GM12878 (cell line): ENCODE data around the gene CYB561A3. TPM values are rescaled to one million over a fixed set of nuclear protein-coding genes. Genes with fewer than 3 reads are reported as not detected.

Experiments
- CHD4 ChIP-seq: fragments of 200-600 bp; sonication (generic); IDR thresholded peaks from 2 replicates; pipeline ENCODE4 v1.6.1; 2016; ENCODE audit warnings: mild to moderate bottlenecking
- EED ChIP-seq: sonication (generic); IDR thresholded peaks from 2 replicates; pipeline ENCODE4 v1.6.1; 2016; ENCODE audit warnings: antibody characterized with exemption, low read depth
- HDGF ChIP-seq: fragments of 450-650 bp; IDR thresholded peaks from 2 replicates; pipeline ENCODE4 v1.6.1; 2016; ENCODE audit warnings: antibody characterized with exemption
- JUND ChIP-seq: IDR thresholded peaks from 2 replicates; pipeline ENCODE4 v1.6.1; 2012; ENCODE audit warnings: low read depth, mild to moderate bottlenecking, low read length, improper control_type of control experiment, moderate library complexity
- NBN ChIP-seq: fragments of 450-650 bp; IDR thresholded peaks from 2 replicates; pipeline ENCODE4 v1.6.1; 2016
- RAD21 ChIP-seq: IDR thresholded peaks from 2 replicates; pipeline ENCODE4 v1.6.1; 2011; ENCODE audit warnings: mild to moderate bottlenecking, low read depth, low read length, moderate library complexity; ENCODE audit not compliant: insufficient read depth
- SUZ12 ChIP-seq: fragments of 200-600 bp; sonication (generic); IDR thresholded peaks from one replicate; pipeline ENCODE4 v1.6.1; 2018; ENCODE audit warnings: antibody characterized with exemption, mild to moderate bottlenecking; ENCODE audit not compliant: unreplicated experiment
- TAF1 ChIP-seq: IDR thresholded peaks from 2 replicates; pipeline ENCODE4 v1.6.1; 2011; ENCODE audit warnings: mild to moderate bottlenecking, low read depth, low read length, borderline replicate concordance
- TCF7 ChIP-seq: IDR thresholded peaks from 2 replicates; pipeline ENCODE4 v1.6.1; 2014; ENCODE audit warnings: antibody characterized with exemption, borderline replicate concordance
- ZNF622 ChIP-seq: fragments of 450-650 bp; IDR thresholded peaks from 2 replicates; pipeline ENCODE4 v1.6.1; 2017; ENCODE audit warnings: mild to moderate bottlenecking, inconsistent platforms
- polyA plus RNA-seq, 11 experiments: library from polyadenylated mRNA; depleted of rRNA in 4 of 11; unstranded in 6 of 11; stranded (reverse) in 5 of 11; fragments of >200 nt; fragmentation: Nextera tagmentation in 4 of 11; fragmentation: Illumina TruSeq in 1 of 11; extraction: Ambion mirVana in 4 of 11; extraction: Trizol in 1 of 11; gene quantifications; 1 replicate in 1 of 11; 2 replicates in 10 of 11; pipeline versions ENCODE4 v1.2.1 to v1.2.3, GENCODE V29; 2011 to 2016; ENCODE audit warnings: inconsistent platforms in 2 of 11, missing spikeins in 2 of 11, low read depth in 1 of 11
- total RNA-seq, 4 experiments: library from RNA; depleted of rRNA in 3 of 4; stranded (reverse); fragments of >200 nt in 3 of 4; fragmentation: Illumina TruSeq in 1 of 4; extraction: Trizol in 1 of 4; gene quantifications; 2 replicates each; pipeline versions ENCODE4 v1.2.1 to v1.2.3, GENCODE V29; 2013 to 2021
- TF ChIP-seq, protein P1 (sequence below): IDR thresholded peaks from 2 replicates; pipeline ENCODE4 v1.6.1; 2012; ENCODE audit warnings: improper control_type of control experiment, low read depth, low read length; ENCODE audit not compliant: insufficient replicate concordance
- TF ChIP-seq, protein P2 (sequence below): fragments of 450-650 bp; IDR thresholded peaks from 2 replicates; pipeline ENCODE4 v1.6.1; 2017; ENCODE audit warnings: mild to moderate bottlenecking, low read depth, inconsistent platforms; ENCODE audit not compliant: poor library complexity, severe bottlenecking
- TF ChIP-seq, protein P3 (sequence below): fragments of 450-650 bp; IDR thresholded peaks from 2 replicates; pipeline ENCODE4 v1.6.1; 2014; ENCODE audit warnings: mild to moderate bottlenecking
- TF ChIP-seq, protein P4 (sequence below): fragments of 450-650 bp; formaldehyde crosslinking; IDR thresholded peaks from 2 replicates; pipeline ENCODE4 v1.5.0; 2022; ENCODE audit warnings: mild to moderate bottlenecking, missing genetic modification characterization
- TF ChIP-seq, protein P5 (sequence below): IDR thresholded peaks from 2 replicates; pipeline ENCODE4 v1.6.1; 2012; ENCODE audit warnings: low read depth, low read length, improper control_type of control experiment

CYB561A3 gene
- total and polyA plus RNA-seq, 10 of the 15 experiments (the other 5 are each of a cell fraction or from before 2014, with no cell fraction given) = 40.1 to 169 (median 74.4) TPM

DNA sequence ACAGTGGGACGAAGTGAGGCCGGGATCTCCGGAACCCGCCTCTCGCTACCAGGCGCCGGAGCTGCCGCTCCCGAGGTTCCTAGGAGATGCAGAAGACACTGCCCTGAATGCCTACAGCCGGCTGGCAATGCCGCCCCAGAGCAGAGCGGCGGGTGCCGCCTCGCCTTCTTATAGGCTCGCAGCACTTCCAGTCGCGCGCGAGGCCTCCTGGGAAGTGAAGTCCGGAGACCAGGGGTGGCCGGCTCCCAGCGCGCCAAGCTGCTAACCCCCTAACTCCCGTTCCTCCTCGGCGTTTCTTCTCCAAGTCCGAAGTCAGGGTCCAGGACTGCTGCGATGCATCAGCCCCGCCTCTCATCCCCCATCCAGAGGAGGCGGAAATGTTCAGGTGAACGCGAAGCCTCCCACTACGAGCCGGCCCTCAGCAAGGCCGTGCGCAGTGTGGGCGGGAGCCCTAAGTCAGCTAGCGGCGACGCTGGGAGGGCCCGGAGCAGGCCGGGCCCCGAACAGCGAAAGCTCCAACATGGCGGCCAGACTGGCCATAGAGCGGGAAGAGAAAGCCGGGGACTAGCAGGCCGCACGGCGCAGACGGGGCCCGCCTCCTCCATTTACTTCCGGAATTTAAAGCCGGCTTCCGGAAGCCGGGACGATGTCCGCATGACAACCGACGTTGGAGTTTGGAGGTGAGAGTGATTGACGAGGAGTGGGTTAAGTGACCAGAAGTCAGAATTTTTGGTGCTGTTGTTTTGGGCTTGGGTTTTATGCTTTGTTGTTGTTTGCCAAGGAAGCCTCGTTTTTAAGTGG lies at the start of gene CYB561A3, which contains the start of gene TMEM138 (continued):
- TF ChIP-seq, protein P1, sequence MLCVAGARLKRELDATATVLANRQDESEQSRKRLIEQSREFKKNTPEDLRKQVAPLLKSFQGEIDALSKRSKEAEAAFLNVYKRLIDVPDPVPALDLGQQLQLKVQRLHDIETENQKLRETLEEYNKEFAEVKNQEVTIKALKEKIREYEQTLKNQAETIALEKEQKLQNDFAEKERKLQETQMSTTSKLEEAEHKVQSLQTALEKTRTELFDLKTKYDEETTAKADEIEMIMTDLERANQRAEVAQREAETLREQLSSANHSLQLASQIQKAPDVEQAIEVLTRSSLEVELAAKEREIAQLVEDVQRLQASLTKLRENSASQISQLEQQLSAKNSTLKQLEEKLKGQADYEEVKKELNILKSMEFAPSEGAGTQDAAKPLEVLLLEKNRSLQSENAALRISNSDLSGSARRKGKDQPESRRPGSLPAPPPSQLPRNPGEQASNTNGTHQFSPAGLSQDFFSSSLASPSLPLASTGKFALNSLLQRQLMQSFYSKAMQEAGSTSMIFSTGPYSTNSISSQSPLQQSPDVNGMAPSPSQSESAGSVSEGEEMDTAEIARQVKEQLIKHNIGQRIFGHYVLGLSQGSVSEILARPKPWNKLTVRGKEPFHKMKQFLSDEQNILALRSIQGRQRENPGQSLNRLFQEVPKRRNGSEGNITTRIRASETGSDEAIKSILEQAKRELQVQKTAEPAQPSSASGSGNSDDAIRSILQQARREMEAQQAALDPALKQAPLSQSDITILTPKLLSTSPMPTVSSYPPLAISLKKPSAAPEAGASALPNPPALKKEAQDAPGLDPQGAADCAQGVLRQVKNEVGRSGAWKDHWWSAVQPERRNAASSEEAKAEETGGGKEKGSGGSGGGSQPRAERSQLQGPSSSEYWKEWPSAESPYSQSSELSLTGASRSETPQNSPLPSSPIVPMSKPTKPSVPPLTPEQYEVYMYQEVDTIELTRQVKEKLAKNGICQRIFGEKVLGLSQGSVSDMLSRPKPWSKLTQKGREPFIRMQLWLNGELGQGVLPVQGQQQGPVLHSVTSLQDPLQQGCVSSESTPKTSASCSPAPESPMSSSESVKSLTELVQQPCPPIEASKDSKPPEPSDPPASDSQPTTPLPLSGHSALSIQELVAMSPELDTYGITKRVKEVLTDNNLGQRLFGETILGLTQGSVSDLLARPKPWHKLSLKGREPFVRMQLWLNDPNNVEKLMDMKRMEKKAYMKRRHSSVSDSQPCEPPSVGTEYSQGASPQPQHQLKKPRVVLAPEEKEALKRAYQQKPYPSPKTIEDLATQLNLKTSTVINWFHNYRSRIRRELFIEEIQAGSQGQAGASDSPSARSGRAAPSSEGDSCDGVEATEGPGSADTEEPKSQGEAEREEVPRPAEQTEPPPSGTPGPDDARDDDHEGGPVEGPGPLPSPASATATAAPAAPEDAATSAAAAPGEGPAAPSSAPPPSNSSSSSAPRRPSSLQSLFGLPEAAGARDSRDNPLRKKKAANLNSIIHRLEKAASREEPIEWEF = no peak
- TF ChIP-seq, protein P2, sequence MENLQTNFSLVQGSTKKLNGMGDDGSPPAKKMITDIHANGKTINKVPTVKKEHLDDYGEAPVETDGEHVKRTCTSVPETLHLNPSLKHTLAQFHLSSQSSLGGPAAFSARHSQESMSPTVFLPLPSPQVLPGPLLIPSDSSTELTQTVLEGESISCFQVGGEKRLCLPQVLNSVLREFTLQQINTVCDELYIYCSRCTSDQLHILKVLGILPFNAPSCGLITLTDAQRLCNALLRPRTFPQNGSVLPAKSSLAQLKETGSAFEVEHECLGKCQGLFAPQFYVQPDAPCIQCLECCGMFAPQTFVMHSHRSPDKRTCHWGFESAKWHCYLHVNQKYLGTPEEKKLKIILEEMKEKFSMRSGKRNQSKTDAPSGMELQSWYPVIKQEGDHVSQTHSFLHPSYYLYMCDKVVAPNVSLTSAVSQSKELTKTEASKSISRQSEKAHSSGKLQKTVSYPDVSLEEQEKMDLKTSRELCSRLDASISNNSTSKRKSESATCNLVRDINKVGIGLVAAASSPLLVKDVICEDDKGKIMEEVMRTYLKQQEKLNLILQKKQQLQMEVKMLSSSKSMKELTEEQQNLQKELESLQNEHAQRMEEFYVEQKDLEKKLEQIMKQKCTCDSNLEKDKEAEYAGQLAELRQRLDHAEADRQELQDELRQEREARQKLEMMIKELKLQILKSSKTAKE = no peak
- no peak for TF ChIP-seq CHD4
- TF ChIP-seq, protein P3, sequence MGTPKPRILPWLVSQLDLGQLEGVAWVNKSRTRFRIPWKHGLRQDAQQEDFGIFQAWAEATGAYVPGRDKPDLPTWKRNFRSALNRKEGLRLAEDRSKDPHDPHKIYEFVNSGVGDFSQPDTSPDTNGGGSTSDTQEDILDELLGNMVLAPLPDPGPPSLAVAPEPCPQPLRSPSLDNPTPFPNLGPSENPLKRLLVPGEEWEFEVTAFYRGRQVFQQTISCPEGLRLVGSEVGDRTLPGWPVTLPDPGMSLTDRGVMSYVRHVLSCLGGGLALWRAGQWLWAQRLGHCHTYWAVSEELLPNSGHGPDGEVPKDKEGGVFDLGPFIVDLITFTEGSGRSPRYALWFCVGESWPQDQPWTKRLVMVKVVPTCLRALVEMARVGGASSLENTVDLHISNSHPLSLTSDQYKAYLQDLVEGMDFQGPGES = no peak
- peak; percentile 51; the same call in 1 of the 2 replicates for TF ChIP-seq HDGF
- no peak for TF ChIP-seq RAD21
- TF ChIP-seq NBN = peak; percentile 93
- no peak for TF ChIP-seq ZNF622
- TF ChIP-seq TCF7 = no peak; the same call in 1 of the 2 replicates
- peak; percentile 84 for TF ChIP-seq TAF1
- TF ChIP-seq, protein P4, sequence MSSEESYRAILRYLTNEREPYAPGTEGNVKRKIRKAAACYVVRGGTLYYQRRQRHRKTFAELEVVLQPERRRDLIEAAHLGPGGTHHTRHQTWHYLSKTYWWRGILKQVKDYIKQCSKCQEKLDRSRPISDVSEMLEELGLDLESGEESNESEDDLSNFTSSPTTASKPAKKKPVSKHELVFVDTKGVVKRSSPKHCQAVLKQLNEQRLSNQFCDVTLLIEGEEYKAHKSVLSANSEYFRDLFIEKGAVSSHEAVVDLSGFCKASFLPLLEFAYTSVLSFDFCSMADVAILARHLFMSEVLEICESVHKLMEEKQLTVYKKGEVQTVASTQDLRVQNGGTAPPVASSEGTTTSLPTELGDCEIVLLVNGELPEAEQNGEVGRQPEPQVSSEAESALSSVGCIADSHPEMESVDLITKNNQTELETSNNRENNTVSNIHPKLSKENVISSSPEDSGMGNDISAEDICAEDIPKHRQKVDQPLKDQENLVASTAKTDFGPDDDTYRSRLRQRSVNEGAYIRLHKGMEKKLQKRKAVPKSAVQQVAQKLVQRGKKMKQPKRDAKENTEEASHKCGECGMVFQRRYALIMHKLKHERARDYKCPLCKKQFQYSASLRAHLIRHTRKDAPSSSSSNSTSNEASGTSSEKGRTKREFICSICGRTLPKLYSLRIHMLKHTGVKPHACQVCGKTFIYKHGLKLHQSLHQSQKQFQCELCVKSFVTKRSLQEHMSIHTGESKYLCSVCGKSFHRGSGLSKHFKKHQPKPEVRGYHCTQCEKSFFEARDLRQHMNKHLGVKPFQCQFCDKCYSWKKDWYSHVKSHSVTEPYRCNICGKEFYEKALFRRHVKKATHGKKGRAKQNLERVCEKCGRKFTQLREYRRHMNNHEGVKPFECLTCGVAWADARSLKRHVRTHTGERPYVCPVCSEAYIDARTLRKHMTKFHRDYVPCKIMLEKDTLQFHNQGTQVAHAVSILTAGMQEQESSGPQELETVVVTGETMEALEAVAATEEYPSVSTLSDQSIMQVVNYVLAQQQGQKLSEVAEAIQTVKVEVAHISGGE (CRISPR knock-in tag) = peak; percentile 42; the same call in 1 of the 2 replicates
- TF ChIP-seq EED = peak; percentile 18; the same call in 1 of the 2 replicates
- TF ChIP-seq, protein P5, sequence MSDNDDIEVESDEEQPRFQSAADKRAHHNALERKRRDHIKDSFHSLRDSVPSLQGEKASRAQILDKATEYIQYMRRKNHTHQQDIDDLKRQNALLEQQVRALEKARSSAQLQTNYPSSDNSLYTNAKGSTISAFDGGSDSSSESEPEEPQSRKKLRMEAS = no peak; the same call in none of the 2 replicates
- no peak for TF ChIP-seq JUND
- TF ChIP-seq SUZ12 = no peak
